HEK293 (cell line): Measurements from ENCODE around the gene TMPRSS5.

Experiments
- CTCF ChIA-PET: fragments of 350-600 bp; formaldehyde crosslinking; extraction: SDS; loops from one replicate; lab custom pipeline; 2021; ENCODE audit warnings: antibody characterized with exemption; lab: Yijun Ruan, JAX
- POLR2A ChIA-PET: fragments of 300-600 bp; formaldehyde crosslinking; extraction: SDS; loops from one replicate; lab custom pipeline; 2020; ENCODE audit warnings: antibody characterized with exemption, inconsistent platforms; lab: Yijun Ruan, JAX
- H3K27ac ChIP-seq: fragments of 200-500 bp; sonication (Bioruptor generic); 2 replicates; pipeline ENCODE4 v1.5.1; 2014; ENCODE audit warnings: low read depth, low read length, control low read depth, inconsistent platforms; ENCODE audit errors: extremely low read depth
- H3K36me3 ChIP-seq, 2 experiments: fragments of 200-500 bp in 1 of 2; sonication (Bioruptor generic) in 1 of 2; 1 replicate in 1 of 2; 2 replicates in 1 of 2; pipeline ENCODE4 v1.5.1; 2014 to 2017; ENCODE audit warnings: inconsistent platforms in 2 of 2, low read length in 2 of 2; ENCODE audit not compliant: control insufficient read depth in 2 of 2, insufficient read depth in 1 of 2
- H3K4me1 ChIP-seq: fragments of 200-500 bp; sonication (Bioruptor generic); 2 replicates; pipeline ENCODE4 v1.5.1; 2014; ENCODE audit warnings: mild to moderate bottlenecking, low read length, inconsistent platforms; ENCODE audit not compliant: control insufficient read depth, insufficient read depth
- H3K4me3 ChIP-seq: 2 replicates; pipeline ENCODE4 v1.5.1; 2011; ENCODE audit warnings: low read depth, mild to moderate bottlenecking, control low read depth, low read length, moderate library complexity
- H3K9me3 ChIP-seq: fragments of 200-500 bp; sonication (Bioruptor generic); 2 replicates; pipeline ENCODE4 v1.5.1; 2014; ENCODE audit warnings: low read depth, low read length, inconsistent platforms; ENCODE audit not compliant: control insufficient read depth, insufficient read depth
- FEZF1 ChIP-seq: fragments of 450-650 bp; formaldehyde crosslinking; IDR thresholded peaks from 2 replicates; pipeline ENCODE4 v1.5.1; 2016; ENCODE audit warnings: missing biosample characterization, missing genetic modification characterization
- HOXC10 ChIP-seq: sonication (generic); formaldehyde crosslinking; IDR thresholded peaks from 2 replicates; pipeline ENCODE4 v1.8.1; 2023; ENCODE audit warnings: mild to moderate bottlenecking, missing genetic modification reagents
- KLF7 ChIP-seq: fragments of 450-650 bp; formaldehyde crosslinking; IDR thresholded peaks from 2 replicates; pipeline ENCODE4 v1.5.1; 2016; ENCODE audit warnings: missing biosample characterization, missing genetic modification characterization, borderline replicate concordance
- OSR2 ChIP-seq: fragments of 450-650 bp; formaldehyde crosslinking; IDR thresholded peaks from 2 replicates; pipeline ENCODE4 v1.5.1; 2016; ENCODE audit warnings: missing biosample characterization, missing genetic modification characterization
- PRDM4 ChIP-seq: fragments of 450-650 bp; formaldehyde crosslinking; IDR thresholded peaks from 2 replicates; pipeline ENCODE4 v1.5.1; 2017; ENCODE audit warnings: missing biosample characterization, missing genetic modification characterization
- ZNF140 ChIP-seq: fragments of 450-650 bp; formaldehyde crosslinking; IDR thresholded peaks from 2 replicates; pipeline ENCODE4 v1.5.1; 2016; ENCODE audit warnings: missing biosample characterization, missing genetic modification characterization
- ZNF155 ChIP-seq: fragments of 450-650 bp; formaldehyde crosslinking; IDR thresholded peaks from 2 replicates; pipeline ENCODE4 v1.5.1; 2016; ENCODE audit warnings: missing biosample characterization, missing genetic modification characterization
- ZNF211 ChIP-seq: fragments of 450-650 bp; formaldehyde crosslinking; IDR thresholded peaks from 2 replicates; pipeline ENCODE4 v1.5.1; 2016; ENCODE audit warnings: low read depth, missing biosample characterization, missing genetic modification characterization
- ZNF239 ChIP-seq: fragments of 450-650 bp; formaldehyde crosslinking; IDR thresholded peaks from 2 replicates; pipeline ENCODE4 v1.5.1; 2016; ENCODE audit warnings: missing biosample characterization, missing genetic modification characterization
- ZNF350 ChIP-seq: fragments of 450-650 bp; formaldehyde crosslinking; IDR thresholded peaks from 2 replicates; pipeline ENCODE4 v1.5.0; 2017; ENCODE audit warnings: missing biosample characterization, mild to moderate bottlenecking, missing genetic modification characterization
- ZNF394 ChIP-seq: fragments of 450-650 bp; formaldehyde crosslinking; IDR thresholded peaks from 2 replicates; pipeline ENCODE4 v1.5.1; 2016; ENCODE audit warnings: missing biosample characterization, missing genetic modification characterization, mild to moderate bottlenecking, moderate library complexity, borderline replicate concordance
- ZNF433 ChIP-seq: fragments of 450-650 bp; formaldehyde crosslinking; IDR thresholded peaks from 2 replicates; pipeline ENCODE4 v1.5.1; 2016; ENCODE audit warnings: missing biosample characterization, missing genetic modification characterization, low read depth
- ZNF48 ChIP-seq: fragments of 450-650 bp; formaldehyde crosslinking; IDR thresholded peaks from 2 replicates; pipeline ENCODE4 v1.5.1; 2016; ENCODE audit warnings: missing biosample characterization, missing genetic modification characterization
- ZNF510 ChIP-seq: fragments of 450-650 bp; formaldehyde crosslinking; IDR thresholded peaks from 2 replicates; pipeline ENCODE4 v1.5.1; 2018; ENCODE audit warnings: mild to moderate bottlenecking, missing genetic modification characterization, missing biosample characterization; ENCODE audit not compliant: insufficient replicate concordance
- ZNF521 ChIP-seq: fragments of 450-650 bp; formaldehyde crosslinking; IDR thresholded peaks from 2 replicates; pipeline ENCODE4 v1.5.1; 2017; ENCODE audit warnings: missing biosample characterization, mild to moderate bottlenecking, missing genetic modification characterization
- ZNF549 ChIP-seq: fragments of 450-650 bp; IDR thresholded peaks from 2 replicates; pipeline ENCODE4 v1.5.1; 2018; ENCODE audit warnings: missing biosample characterization, missing genetic modification characterization, mild to moderate bottlenecking, inconsistent platforms, moderate library complexity
- ZNF677 ChIP-seq: fragments of 450-650 bp; IDR thresholded peaks from 2 replicates; pipeline ENCODE4 v1.5.0; 2018; ENCODE audit warnings: missing biosample characterization, mild to moderate bottlenecking, missing genetic modification characterization, moderate library complexity
- TF ChIP-seq, protein P1 (sequence below): fragments of 450-650 bp; formaldehyde crosslinking; IDR thresholded peaks from 2 replicates; pipeline ENCODE4 v1.5.1; 2016; ENCODE audit warnings: missing biosample characterization, missing genetic modification characterization, borderline replicate concordance
- TF ChIP-seq, protein P2 (sequence below): fragments of 450-650 bp; formaldehyde crosslinking; IDR thresholded peaks from 2 replicates; pipeline ENCODE4 v1.5.0; 2017; ENCODE audit warnings: missing biosample characterization, missing genetic modification characterization, borderline replicate concordance
- TF ChIP-seq, protein P3 (sequence below): fragments of 450-650 bp; formaldehyde crosslinking; IDR thresholded peaks from 2 replicates; pipeline ENCODE4 v1.5.1; 2017; ENCODE audit warnings: missing biosample characterization, missing genetic modification characterization

TMPRSS5 gene

GRCh38 chr11:113674397-113674685, 31.8 kb downstream of the TMPRSS5 start:
- H3K27ac ChIP-seq = no peak overlapping the region
- CTCF ChIA-PET = interaction anchor here (0.7 to 1.2 kb wide), 2 partner anchors 56 to 96 kb away, joined by 3 to 4 read pairs; no protein-coding TSS in a partner anchor
- no peak overlapping the region for H3K4me3 ChIP-seq
- no peaks in the 10 kb centered on the region; the same call in 1 of the 2 replicates for H3K4me1 ChIP-seq
- no peaks in the 10 kb centered on the region for H3K9me3 ChIP-seq
- TF ChIP-seq HOXC10 (CRISPR knock-in tag) = no peak
- no peak for TF ChIP-seq ZNF433 (tag by site-specific recombination)
- TF ChIP-seq ZNF677 = no peak
- POLR2A ChIA-PET = no interaction called here
- no peaks in the 10 kb centered on the region for H3K36me3 ChIP-seq

GRCh38 chr11:113673550-113674396, 32.3 kb downstream of the TMPRSS5 start:
- H3K36me3 ChIP-seq = no peaks in the 10 kb centered on the region
- ChIA-PET POLR2A (no interaction called here), CTCF (interaction anchor here (0.7 to 1.2 kb wide), 2 partner anchors 57 to 97 kb away, joined by 3 to 4 read pairs; no protein-coding TSS in a partner anchor)
- TF ChIP-seq ZNF140 (tag by site-specific recombination) (no peak), ZNF394 (tag by site-specific recombination) (no peak), ZNF521 (tag by site-specific recombination) (no peak), ZNF510 (tag by site-specific recombination) (no peak), ZNF155 (tag by site-specific recombination) (no peak), FEZF1 (tag by site-specific recombination) (no peak), OSR2 (no peak), ZNF549 (tag by site-specific recombination) (no peak), ZNF48 (no peak), PRDM4 (tag by site-specific recombination) (no peak), ZNF211 (no peak), ZNF350 (tag by site-specific recombination) (no peak), ZNF239 (tag by site-specific recombination) (no peak), KLF7 (tag by site-specific recombination) (no peak)
- TF ChIP-seq, protein P1, sequence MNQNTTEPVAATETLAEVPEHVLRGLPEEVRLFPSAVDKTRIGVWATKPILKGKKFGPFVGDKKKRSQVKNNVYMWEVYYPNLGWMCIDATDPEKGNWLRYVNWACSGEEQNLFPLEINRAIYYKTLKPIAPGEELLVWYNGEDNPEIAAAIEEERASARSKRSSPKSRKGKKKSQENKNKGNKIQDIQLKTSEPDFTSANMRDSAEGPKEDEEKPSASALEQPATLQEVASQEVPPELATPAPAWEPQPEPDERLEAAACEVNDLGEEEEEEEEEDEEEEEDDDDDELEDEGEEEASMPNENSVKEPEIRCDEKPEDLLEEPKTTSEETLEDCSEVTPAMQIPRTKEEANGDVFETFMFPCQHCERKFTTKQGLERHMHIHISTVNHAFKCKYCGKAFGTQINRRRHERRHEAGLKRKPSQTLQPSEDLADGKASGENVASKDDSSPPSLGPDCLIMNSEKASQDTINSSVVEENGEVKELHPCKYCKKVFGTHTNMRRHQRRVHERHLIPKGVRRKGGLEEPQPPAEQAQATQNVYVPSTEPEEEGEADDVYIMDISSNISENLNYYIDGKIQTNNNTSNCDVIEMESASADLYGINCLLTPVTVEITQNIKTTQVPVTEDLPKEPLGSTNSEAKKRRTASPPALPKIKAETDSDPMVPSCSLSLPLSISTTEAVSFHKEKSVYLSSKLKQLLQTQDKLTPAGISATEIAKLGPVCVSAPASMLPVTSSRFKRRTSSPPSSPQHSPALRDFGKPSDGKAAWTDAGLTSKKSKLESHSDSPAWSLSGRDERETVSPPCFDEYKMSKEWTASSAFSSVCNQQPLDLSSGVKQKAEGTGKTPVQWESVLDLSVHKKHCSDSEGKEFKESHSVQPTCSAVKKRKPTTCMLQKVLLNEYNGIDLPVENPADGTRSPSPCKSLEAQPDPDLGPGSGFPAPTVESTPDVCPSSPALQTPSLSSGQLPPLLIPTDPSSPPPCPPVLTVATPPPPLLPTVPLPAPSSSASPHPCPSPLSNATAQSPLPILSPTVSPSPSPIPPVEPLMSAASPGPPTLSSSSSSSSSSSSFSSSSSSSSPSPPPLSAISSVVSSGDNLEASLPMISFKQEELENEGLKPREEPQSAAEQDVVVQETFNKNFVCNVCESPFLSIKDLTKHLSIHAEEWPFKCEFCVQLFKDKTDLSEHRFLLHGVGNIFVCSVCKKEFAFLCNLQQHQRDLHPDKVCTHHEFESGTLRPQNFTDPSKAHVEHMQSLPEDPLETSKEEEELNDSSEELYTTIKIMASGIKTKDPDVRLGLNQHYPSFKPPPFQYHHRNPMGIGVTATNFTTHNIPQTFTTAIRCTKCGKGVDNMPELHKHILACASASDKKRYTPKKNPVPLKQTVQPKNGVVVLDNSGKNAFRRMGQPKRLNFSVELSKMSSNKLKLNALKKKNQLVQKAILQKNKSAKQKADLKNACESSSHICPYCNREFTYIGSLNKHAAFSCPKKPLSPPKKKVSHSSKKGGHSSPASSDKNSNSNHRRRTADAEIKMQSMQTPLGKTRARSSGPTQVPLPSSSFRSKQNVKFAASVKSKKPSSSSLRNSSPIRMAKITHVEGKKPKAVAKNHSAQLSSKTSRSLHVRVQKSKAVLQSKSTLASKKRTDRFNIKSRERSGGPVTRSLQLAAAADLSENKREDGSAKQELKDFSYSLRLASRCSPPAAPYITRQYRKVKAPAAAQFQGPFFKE (tag by site-specific recombination) = no peak
- TF ChIP-seq, protein P2, sequence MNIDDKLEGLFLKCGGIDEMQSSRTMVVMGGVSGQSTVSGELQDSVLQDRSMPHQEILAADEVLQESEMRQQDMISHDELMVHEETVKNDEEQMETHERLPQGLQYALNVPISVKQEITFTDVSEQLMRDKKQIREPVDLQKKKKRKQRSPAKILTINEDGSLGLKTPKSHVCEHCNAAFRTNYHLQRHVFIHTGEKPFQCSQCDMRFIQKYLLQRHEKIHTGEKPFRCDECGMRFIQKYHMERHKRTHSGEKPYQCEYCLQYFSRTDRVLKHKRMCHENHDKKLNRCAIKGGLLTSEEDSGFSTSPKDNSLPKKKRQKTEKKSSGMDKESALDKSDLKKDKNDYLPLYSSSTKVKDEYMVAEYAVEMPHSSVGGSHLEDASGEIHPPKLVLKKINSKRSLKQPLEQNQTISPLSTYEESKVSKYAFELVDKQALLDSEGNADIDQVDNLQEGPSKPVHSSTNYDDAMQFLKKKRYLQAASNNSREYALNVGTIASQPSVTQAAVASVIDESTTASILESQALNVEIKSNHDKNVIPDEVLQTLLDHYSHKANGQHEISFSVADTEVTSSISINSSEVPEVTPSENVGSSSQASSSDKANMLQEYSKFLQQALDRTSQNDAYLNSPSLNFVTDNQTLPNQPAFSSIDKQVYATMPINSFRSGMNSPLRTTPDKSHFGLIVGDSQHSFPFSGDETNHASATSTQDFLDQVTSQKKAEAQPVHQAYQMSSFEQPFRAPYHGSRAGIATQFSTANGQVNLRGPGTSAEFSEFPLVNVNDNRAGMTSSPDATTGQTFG (tag by site-specific recombination) = no peak
- TF ChIP-seq, protein P3, sequence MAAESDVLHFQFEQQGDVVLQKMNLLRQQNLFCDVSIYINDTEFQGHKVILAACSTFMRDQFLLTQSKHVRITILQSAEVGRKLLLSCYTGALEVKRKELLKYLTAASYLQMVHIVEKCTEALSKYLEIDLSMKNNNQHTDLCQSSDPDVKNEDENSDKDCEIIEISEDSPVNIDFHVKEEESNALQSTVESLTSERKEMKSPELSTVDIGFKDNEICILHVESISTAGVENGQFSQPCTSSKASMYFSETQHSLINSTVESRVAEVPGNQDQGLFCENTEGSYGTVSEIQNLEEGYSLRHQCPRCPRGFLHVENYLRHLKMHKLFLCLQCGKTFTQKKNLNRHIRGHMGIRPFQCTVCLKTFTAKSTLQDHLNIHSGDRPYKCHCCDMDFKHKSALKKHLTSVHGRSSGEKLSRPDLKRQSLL = no peak
- H3K9me3 ChIP-seq = no peaks in the 10 kb centered on the region
- no peak overlapping the region for H3K4me3 ChIP-seq
- H3K4me1 ChIP-seq = no peaks in the 10 kb centered on the region; the same call in 1 of the 2 replicates
- H3K27ac ChIP-seq = no peak overlapping the region
